Osteoblast (primary cell): ENCODE data around the gene IRF4. TPM values are rescaled to one million over a fixed set of nuclear protein-coding genes. Genes with fewer than 3 reads are reported as not detected.

ENCODE experiments used
- DNase-seq: peaks from one replicate; pipeline ENCODE4 v3.0.0; 2011; ENCODE audit warnings: low spot score, mixed read lengths; ENCODE audit not compliant: insufficient read length; ENCODE audit errors: missing footprints
- H2AFZ ChIP-seq: 2 replicates; pipeline ENCODE4 v1.6.0; 2011; ENCODE audit warnings: mild to moderate bottlenecking, low read length
- H3K27ac ChIP-seq: 2 replicates; pipeline ENCODE4 v1.5.1; 2011; ENCODE audit warnings: mild to moderate bottlenecking, low read depth, low read length, moderate library complexity
- H3K27me3 ChIP-seq: 2 replicates; pipeline ENCODE4 v1.6.0; 2012; ENCODE audit warnings: mild to moderate bottlenecking, control low read depth, inconsistent platforms, low read length, moderate library complexity; ENCODE audit not compliant: insufficient read depth
- H3K36me3 ChIP-seq: 2 replicates; pipeline ENCODE4 v1.5.1; 2011; ENCODE audit warnings: mild to moderate bottlenecking, low read length, control low read depth, moderate library complexity; ENCODE audit not compliant: insufficient read depth
- H3K4me1 ChIP-seq: 2 replicates; pipeline ENCODE4 v1.5.1; 2011; ENCODE audit warnings: mild to moderate bottlenecking, low read length, control low read depth, moderate library complexity; ENCODE audit not compliant: insufficient read depth
- H3K4me2 ChIP-seq: 2 replicates; pipeline ENCODE4 v1.6.0; 2011; ENCODE audit warnings: mild to moderate bottlenecking, low read length; ENCODE audit not compliant: insufficient read depth
- H3K4me3 ChIP-seq: fragments of 200-600 bp; sonication (generic); 3 replicates; pipeline ENCODE4 v1.5.1; 2012; ENCODE audit warnings: mild to moderate bottlenecking, low read length, inconsistent platforms; ENCODE audit not compliant: insufficient read depth
- H3K79me2 ChIP-seq: 2 replicates; pipeline ENCODE4 v1.6.0; 2012; ENCODE audit warnings: mild to moderate bottlenecking, low read length, control low read depth, inconsistent platforms; ENCODE audit not compliant: insufficient read depth
- H3K9me3 ChIP-seq: 2 replicates; pipeline ENCODE4 v1.5.1; 2011; ENCODE audit warnings: low read depth, low read length, control low read depth
- H4K20me1 ChIP-seq: 2 replicates; pipeline ENCODE4 v1.6.0; 2012; ENCODE audit warnings: mild to moderate bottlenecking, low read length, control low read depth; ENCODE audit not compliant: insufficient read depth
- total RNA-seq: library from RNA; depleted of rRNA; stranded (reverse); fragments of >200 nt; gene quantifications from 2 replicates; pipeline ENCODE4 v1.2.3, GENCODE V29; 2012
- TF ChIP-seq, protein P1 (sequence below): IDR thresholded peaks from 2 replicates; pipeline ENCODE4 v1.5.1; 2011; ENCODE audit warnings: mild to moderate bottlenecking, low read depth, low read length, moderate library complexity; ENCODE audit errors: extremely low read depth

Gene IRF4
- total RNA-seq, 1 donor = under 0.01 TPM

DNA sequence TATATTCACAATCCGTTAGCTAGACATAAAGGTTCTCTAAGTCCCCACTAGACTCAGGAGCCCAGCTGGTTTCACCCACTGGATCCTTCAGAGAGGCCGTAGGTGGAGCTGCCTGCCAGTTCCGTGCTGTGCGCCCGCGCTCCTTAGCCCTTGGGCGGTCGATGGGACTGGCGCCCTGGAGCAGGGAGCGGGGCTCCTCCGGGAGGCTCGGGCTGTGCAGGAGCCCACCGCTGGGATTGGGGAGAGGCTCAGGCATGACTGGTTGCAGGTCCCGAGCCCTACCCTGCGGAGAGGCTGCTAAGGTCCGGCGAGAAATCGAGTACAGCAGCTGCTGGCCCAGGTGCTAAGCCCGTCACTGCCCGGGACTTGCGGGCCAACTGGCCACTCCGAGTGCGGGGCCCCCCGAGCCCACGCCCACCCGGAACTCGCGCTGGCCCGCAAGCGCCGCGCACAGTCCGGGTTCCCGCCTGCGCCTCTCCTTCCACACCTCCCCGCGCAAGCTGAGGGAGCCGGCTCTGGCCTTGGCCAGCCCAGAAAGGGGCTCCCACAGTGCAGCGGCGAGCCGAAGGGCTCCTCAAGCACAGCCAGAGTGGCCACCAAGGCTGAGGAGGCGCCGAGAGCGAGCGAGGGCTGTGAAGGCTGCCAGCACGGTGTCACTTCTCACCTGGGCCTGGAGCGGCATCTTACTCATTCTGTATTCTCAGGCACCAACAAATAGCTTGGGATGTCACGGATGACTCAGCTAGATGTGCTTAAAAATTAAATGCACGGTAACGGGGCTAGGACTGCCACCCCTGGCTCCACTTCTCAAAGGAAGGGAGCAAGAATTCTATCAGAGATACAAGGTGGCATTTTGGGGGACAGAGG is 44.1 kb downstream of the IRF4 start:
- TF ChIP-seq, protein P1, sequence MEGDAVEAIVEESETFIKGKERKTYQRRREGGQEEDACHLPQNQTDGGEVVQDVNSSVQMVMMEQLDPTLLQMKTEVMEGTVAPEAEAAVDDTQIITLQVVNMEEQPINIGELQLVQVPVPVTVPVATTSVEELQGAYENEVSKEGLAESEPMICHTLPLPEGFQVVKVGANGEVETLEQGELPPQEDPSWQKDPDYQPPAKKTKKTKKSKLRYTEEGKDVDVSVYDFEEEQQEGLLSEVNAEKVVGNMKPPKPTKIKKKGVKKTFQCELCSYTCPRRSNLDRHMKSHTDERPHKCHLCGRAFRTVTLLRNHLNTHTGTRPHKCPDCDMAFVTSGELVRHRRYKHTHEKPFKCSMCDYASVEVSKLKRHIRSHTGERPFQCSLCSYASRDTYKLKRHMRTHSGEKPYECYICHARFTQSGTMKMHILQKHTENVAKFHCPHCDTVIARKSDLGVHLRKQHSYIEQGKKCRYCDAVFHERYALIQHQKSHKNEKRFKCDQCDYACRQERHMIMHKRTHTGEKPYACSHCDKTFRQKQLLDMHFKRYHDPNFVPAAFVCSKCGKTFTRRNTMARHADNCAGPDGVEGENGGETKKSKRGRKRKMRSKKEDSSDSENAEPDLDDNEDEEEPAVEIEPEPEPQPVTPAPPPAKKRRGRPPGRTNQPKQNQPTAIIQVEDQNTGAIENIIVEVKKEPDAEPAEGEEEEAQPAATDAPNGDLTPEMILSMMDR = no peak
- DNase-seq = no peak

DNA sequence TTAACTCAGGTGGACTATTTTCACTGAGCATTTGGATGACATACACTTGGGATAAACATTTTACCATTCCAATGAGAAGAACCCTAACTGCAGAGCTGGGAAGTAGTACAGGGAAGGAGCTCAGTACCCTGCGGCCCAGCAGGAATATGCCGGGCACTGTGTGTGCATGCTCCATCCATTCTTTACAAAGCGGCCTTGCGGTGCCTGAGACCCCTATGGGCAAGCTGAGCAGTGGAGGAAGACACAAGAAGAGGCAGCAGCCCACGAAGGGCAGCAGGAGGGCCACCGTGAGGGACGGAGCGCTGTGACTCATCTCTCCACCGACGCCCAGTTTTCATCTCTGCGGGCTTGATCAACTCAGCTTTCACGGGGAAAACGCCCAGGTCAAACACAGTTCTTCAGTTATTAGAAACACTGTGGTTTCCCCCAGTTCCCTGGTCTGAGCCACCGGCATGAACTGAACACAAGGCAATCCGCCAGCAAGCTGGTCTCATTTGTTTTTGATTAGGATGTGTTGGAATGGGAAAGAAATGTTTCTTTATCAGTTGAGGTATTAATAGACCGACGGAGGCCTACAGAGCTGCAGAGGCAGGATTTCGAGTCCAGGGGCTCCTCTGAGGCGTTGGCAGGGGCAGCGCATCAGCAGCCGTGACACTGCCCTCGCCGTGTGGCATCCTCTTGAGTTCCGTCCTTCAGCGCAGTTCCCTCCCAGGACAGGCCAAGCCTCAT is 44.9 kb downstream of the IRF4 start:
- Histone ChIP-seq H3K79me2 (no peaks in the 10 kb centered on the region), H3K27ac (no peak overlapping the region), H3K36me3 (no peaks in the 10 kb centered on the region), H3K27me3 (peaks cover 15% of the 10 kb centered on the region), H3K4me3 (no peak overlapping the region), H3K4me1 (peaks cover 5% of the 10 kb centered on the region), H4K20me1 (no peaks in the 10 kb centered on the region), H3K4me2 (no peak overlapping the region), H3K9me3 (no peaks in the 10 kb centered on the region), H2AFZ (peak overlapping the region; percentile 15)
- TF ChIP-seq, protein P1 = no peak
- no peak for DNase-seq

More for the DNA sequence above, 44.1 kb downstream of the IRF4 start:
- Histone ChIP-seq H3K79me2 (no peaks in the 10 kb centered on the region), H3K9me3 (no peaks in the 10 kb centered on the region), H3K27ac (no peak overlapping the region), H3K36me3 (no peaks in the 10 kb centered on the region), H2AFZ (no peak overlapping the region), H3K4me1 (peaks cover 5% of the 10 kb centered on the region), H3K27me3 (peaks cover 15% of the 10 kb centered on the region), H3K4me2 (no peak overlapping the region), H3K4me3 (no peak overlapping the region), H4K20me1 (no peaks in the 10 kb centered on the region)

DNA sequence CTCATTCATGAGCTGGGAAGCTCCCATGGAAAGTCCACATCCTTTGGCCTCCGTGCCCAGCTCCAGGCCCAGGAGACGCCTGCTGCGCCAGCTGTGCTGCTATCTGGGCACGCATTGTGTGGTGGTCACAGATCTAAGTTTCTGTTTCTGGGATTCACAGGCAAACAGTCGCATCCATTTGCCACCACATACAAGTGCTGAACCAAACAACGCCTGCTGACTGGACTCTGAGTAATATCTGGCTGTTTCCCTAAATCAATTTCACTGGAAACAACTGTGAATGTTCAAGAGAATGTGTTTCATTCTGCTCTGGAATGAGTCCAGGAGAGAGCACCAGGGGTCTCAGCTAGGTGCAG is 45.5 kb downstream of the IRF4 start:
- H3K27me3 ChIP-seq = peaks cover 11% of the 10 kb centered on the region
- no peaks in the 10 kb centered on the region for H3K79me2 ChIP-seq
- peak; percentile 90 for DNase-seq
- no peaks in the 10 kb centered on the region for H4K20me1 ChIP-seq
- H3K27ac ChIP-seq = no peak overlapping the region
- no peaks in the 10 kb centered on the region for H3K36me3 ChIP-seq
- H3K4me3 ChIP-seq = no peak overlapping the region
- TF ChIP-seq, protein P1 = no peak
- peaks cover 5% of the 10 kb centered on the region for H3K4me1 ChIP-seq
- H3K9me3 ChIP-seq = no peaks in the 10 kb centered on the region
- H2AFZ ChIP-seq = peak overlapping the region; percentile 15
- H3K4me2 ChIP-seq = no peak overlapping the region

DNA sequence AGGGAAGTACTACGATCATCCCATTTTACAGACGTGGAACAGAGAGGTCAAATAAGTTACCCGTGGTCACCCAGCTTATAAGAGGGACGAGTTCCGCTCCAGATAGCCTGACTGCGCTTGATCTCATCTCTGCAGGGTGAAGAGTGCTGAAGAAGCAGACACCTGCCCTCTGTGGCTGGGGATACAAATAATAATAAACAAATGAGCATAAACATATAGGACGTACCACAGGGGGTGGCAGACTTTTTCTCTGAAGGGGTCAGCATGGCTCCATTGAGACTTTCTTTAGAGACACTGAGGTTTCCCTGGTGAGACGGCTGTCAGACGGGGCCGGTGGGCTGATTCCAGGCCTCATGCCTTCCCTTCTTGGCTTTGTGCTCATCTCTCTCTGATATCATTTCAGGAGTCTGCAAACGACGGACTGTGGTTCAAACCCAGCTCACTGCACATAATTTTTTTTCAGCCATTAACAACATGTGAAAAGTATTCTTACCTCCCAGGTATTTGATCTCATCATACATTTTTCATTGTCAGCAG is 47.1 kb downstream of the IRF4 start:
- peaks cover 11% of the 10 kb centered on the region for H3K27me3 ChIP-seq
- H3K36me3 ChIP-seq = no peaks in the 10 kb centered on the region
- TF ChIP-seq, protein P1 = no peak
- H3K79me2 ChIP-seq = no peaks in the 10 kb centered on the region
- H3K9me3 ChIP-seq = no peaks in the 10 kb centered on the region
- no peak for DNase-seq
- no peak overlapping the region for H2AFZ ChIP-seq
- no peak overlapping the region for H3K4me3 ChIP-seq
- no peak overlapping the region for H3K4me2 ChIP-seq
- no peak overlapping the region for H3K27ac ChIP-seq
- H4K20me1 ChIP-seq = no peaks in the 10 kb centered on the region
- peaks cover 5% of the 10 kb centered on the region for H3K4me1 ChIP-seq
